Renal pelvis (tissue), 3 donors: ENCODE data around the gene TADA1. TPM values are rescaled to one million over a fixed set of nuclear protein-coding genes. Genes with fewer than 3 reads are reported as not detected.

Experiments used
- polyA plus RNA-seq, 3 donors: library from polyadenylated mRNA; unstranded; fragments of 120-200 nt; gene quantifications; one replicate each; pipeline ENCODE4 v1.2.1, GENCODE V29; 2013; ENCODE audit not compliant: insufficient read length in 3 of 3

Gene TADA1
- polyA plus RNA-seq, 3 donors, result 22.4 to 25.7 (median 23.9) TPM

Other genes starting within 250 kb of the TADA1 start
- 10 to 100 TPM; 40.7 to 42.8 (median 41.6) TPM for gene POGK, start 36.8 kb downstream of the TADA1 start, polyA plus RNA-seq
- gene ILDR2, start 99.3 kb upstream of the TADA1 start, polyA plus RNA-seq, result 10 to 100 TPM; 14.1 to 16.9 (median 15.0) TPM
- gene MAEL, start 113.0 kb upstream of the TADA1 start, polyA plus RNA-seq, result 1 to 10 TPM; 1.9 to 3.9 (median 3.3) TPM
- 1 to 10 TPM in 2 of 3 donors, under 1 TPM in 1; 0.64 to 1.8 (median 1.8) TPM for gene GPA33, start 214.1 kb upstream of the TADA1 start, polyA plus RNA-seq
- under 1 TPM; 0.36 to 0.55 (median 0.54) TPM for gene STYXL2, start 217.8 kb upstream of the TADA1 start, polyA plus RNA-seq